ENCODE measurements around the gene SST. TPM values are rescaled to one million over a fixed set of nuclear protein-coding genes. Genes with fewer than 3 reads are reported as not detected.
"Not testable (repeated sequence)": the region's sequence is repeated elsewhere in the genome, so short reads cannot be mapped to it uniquely, and the experiment has no call there.

Gene SST
- total RNA-seq, 1 experiment from 2014 or later, result not detected

GRCh38 chr3:187648177-187648576 is 22.0 kb downstream of the SST start:
- Histone ChIP-seq H3K36me3 (ENCODE audit: control insufficient read depth, insufficient read depth, low read length) (no peaks in the 10 kb centered on the region), H3K27me3 (replicated peaks; ENCODE audit: control insufficient read depth, insufficient read depth, low read length) (peaks cover 2% of the 10 kb centered on the region; the same call in 1 of the 2 replicates), H3K9me3 (no peaks in the 10 kb centered on the region), H3K4me3 (ENCODE audit: low read depth, low read length) (no peak overlapping the region), H3K4me1 (no peaks in the 10 kb centered on the region)
- DNase-seq, result no peak
- BruUV-seq (replicated peaks), result no TSS peak
- Mint-ChIP-seq H3K4me3 (ENCODE audit: unreplicated experiment) (no peak overlapping the region), H3K27me3 (ENCODE audit: insufficient read depth, unreplicated experiment) (peaks cover 16% of the 10 kb centered on the region), H3K36me3 (ENCODE audit: insufficient read depth, unreplicated experiment) (no peaks in the 10 kb centered on the region), H3K27ac (ENCODE audit: unreplicated experiment) (no peak overlapping the region), H3K9me3 (ENCODE audit: unreplicated experiment) (no peaks in the 10 kb centered on the region), H3K4me1 (ENCODE audit: low read depth, unreplicated experiment) (peaks cover 5% of the 10 kb centered on the region)
- intact Hi-C loops (cut with micrococcal nuclease; ENCODE audit: unreplicated experiment), result no loop called here
- no peak for TF ChIP-seq CTCF (IDR thresholded peaks at IDR 0.05; ENCODE audit: insufficient read depth in 1 of 2, low read depth in 1 of 2, low read length in 1 of 2, severe bottlenecking in 1 of 2, unreplicated experiment in 1 of 2)
- POLR2A ChIA-PET, result no interaction called here
- CTCF ChIA-PET, result no interaction called here

GRCh38 chr3:187646906-187647660 is 23.1 kb downstream of the SST start:
- Histone ChIP-seq H3K4me1 (no peaks in the 10 kb centered on the region), H3K9me3 (no peaks in the 10 kb centered on the region), H3K4me3 (ENCODE audit: low read depth, low read length) (no peak overlapping the region), H3K27me3 (replicated peaks; ENCODE audit: control insufficient read depth, insufficient read depth, low read length) (peaks cover 2% of the 10 kb centered on the region; the same call in 1 of the 2 replicates), H3K36me3 (ENCODE audit: control insufficient read depth, insufficient read depth, low read length) (no peaks in the 10 kb centered on the region)
- Mint-ChIP-seq H3K4me1 (ENCODE audit: low read depth, unreplicated experiment) (peaks cover 5% of the 10 kb centered on the region), H3K27ac (ENCODE audit: unreplicated experiment) (no peak overlapping the region), H3K36me3 (ENCODE audit: insufficient read depth, unreplicated experiment) (no peaks in the 10 kb centered on the region), H3K9me3 (ENCODE audit: unreplicated experiment) (no peaks in the 10 kb centered on the region), H3K27me3 (ENCODE audit: insufficient read depth, unreplicated experiment) (peaks cover 12% of the 10 kb centered on the region), H3K4me3 (ENCODE audit: unreplicated experiment) (no peak overlapping the region)
- ChIA-PET POLR2A (no interaction called here), CTCF (no interaction called here)
- DNase-seq, result no peak
- intact Hi-C loops (cut with micrococcal nuclease; ENCODE audit: unreplicated experiment), result no loop called here
- TF ChIP-seq CTCF (IDR thresholded peaks at IDR 0.05; ENCODE audit: insufficient read depth in 1 of 2, low read depth in 1 of 2, low read length in 1 of 2, severe bottlenecking in 1 of 2, unreplicated experiment in 1 of 2), result no peak
- BruUV-seq (replicated peaks), result no TSS peak

- H3K9me3 Mint-ChIP-seq (ENCODE audit: unreplicated experiment); H3K4me3 Mint-ChIP-seq (ENCODE audit: unreplicated experiment); DNase-seq; H3K36me3 Mint-ChIP-seq (ENCODE audit: insufficient read depth, unreplicated experiment); H3K9me3 ChIP-seq; BruUV-seq (replicated peaks); H3K27me3 ChIP-seq (replicated peaks; ENCODE audit: control insufficient read depth, insufficient read depth, low read length); H3K4me3 ChIP-seq (ENCODE audit: low read depth, low read length); intact Hi-C loops (cut with micrococcal nuclease; ENCODE audit: unreplicated experiment); POLR2A ChIA-PET; H3K36me3 ChIP-seq (ENCODE audit: control insufficient read depth, insufficient read depth, low read length); H3K4me1 Mint-ChIP-seq (ENCODE audit: low read depth, unreplicated experiment); H3K27me3 Mint-ChIP-seq (ENCODE audit: insufficient read depth, unreplicated experiment); H3K27ac Mint-ChIP-seq (ENCODE audit: unreplicated experiment); CTCF ChIA-PET; H3K4me1 ChIP-seq: not testable (repeated sequence)
Observed at GRCh38 chr3:187645379-187645778, 24.8 kb downstream of the SST start.
